K562 (cell line): ENCODE measurements around the gene LPIN2. TPM values are rescaled to one million over a fixed set of nuclear protein-coding genes. Genes with fewer than 3 reads are reported as not detected.

ENCODE experiments used
- ATAC-seq: fragments of 200-7000 bp; cut with Tn5 transposase; 3 replicates; pipeline ENCODE4 v1.9.1; 2020; ENCODE audit warnings: moderate library complexity
- BruUV-seq: library from RNA; stranded (reverse); fragments of 400-500 nt; replicated peaks from 2 replicates; lab custom pipeline; 2021; lab: Mats Ljungman, UMichigan
- CTCF ChIA-PET: fragments of 300-600 bp; formaldehyde crosslinking; extraction: SDS; loops from one replicate; lab custom pipeline; 2021; ENCODE audit warnings: low intra/inter-chr PET ratio; lab: Yijun Ruan, JAX
- POLR2A ChIA-PET: fragments of 300-600, 350-650 bp; sonication (Branson Sonifier 250); formaldehyde crosslinking; extraction: SDS; loops from one replicate; lab custom pipeline; 2021; ENCODE audit warnings: antibody characterized with exemption, inconsistent platforms; lab: Yijun Ruan, JAX
- DNase-seq, 4 experiments: peaks; one replicate each; pipeline versions ENCODE4 v3.0.0 to v3.0.0-alpha.2; 2011 to 2018; ENCODE audit warnings: low spot score in 3 of 4, mixed read lengths in 3 of 4; ENCODE audit errors: extremely low read depth in 1 of 4
- FAIRE-seq: peaks from 2 replicates; lab custom pipeline; 2011; peaks lifted over from hg19 to GRCh38; lab: Jason Lieb, UNC
- H2AFZ ChIP-seq: 2 replicates; pipeline ENCODE4 v1.6.0; 2011; ENCODE audit warnings: low read depth, low read length, control low read depth, inconsistent platforms
- H3K27ac ChIP-seq: fragments of 200-600 bp; 3 replicates; pipeline ENCODE4 v1.8.0; 2011; ENCODE audit warnings: low read depth, mild to moderate bottlenecking, control low read depth, inconsistent platforms, low read length, moderate library complexity, mixed read lengths; ENCODE audit errors: extremely low read depth
- H3K27me3 ChIP-seq, 2 experiments: fragments of 300-600 bp in 1 of 2; 2 replicates in 1 of 2; 3 replicates in 1 of 2; pipeline versions ENCODE4 v1.6.0 to v1.8.0; 2011; ENCODE audit warnings: inconsistent platforms in 2 of 2, low read length in 2 of 2, mild to moderate bottlenecking in 1 of 2, mixed read lengths in 1 of 2, moderate library complexity in 1 of 2; ENCODE audit not compliant: control insufficient read depth in 2 of 2, insufficient read depth in 2 of 2
- H3K36me3 ChIP-seq: fragments of 300-600 bp; 3 replicates; pipeline ENCODE4 v1.8.0; 2011; ENCODE audit warnings: mild to moderate bottlenecking, low read length, inconsistent platforms; ENCODE audit not compliant: control insufficient read depth, insufficient read depth
- H3K4me1 ChIP-seq, 2 experiments: fragments of 200-600 bp in 1 of 2; replicated peaks in 1 of 2; 2 replicates in 1 of 2; 3 replicates in 1 of 2; pipeline versions ENCODE4 v1.5.1 to v1.8.0; 2011; ENCODE audit warnings: inconsistent platforms in 2 of 2, low read length in 2 of 2, mild to moderate bottlenecking in 1 of 2, mixed read lengths in 1 of 2, moderate library complexity in 1 of 2; ENCODE audit not compliant: control insufficient read depth in 2 of 2, insufficient read depth in 2 of 2
- H3K4me2 ChIP-seq: 2 replicates; pipeline ENCODE4 v1.6.1; 2011; ENCODE audit warnings: low read length, control low read depth, inconsistent platforms, mixed read lengths; ENCODE audit not compliant: insufficient read depth
- H3K4me3 ChIP-seq: fragments of 200-600 bp; sonication (generic), shearing (Covaris generic); 2 replicates; pipeline ENCODE4 v1.5.1; 2016; ENCODE audit warnings: control low read depth, inconsistent platforms
- H3K79me2 ChIP-seq: fragments of 200-600 bp; 3 replicates; pipeline ENCODE4 v1.8.0; 2011; ENCODE audit warnings: low read length, inconsistent platforms; ENCODE audit not compliant: control insufficient read depth, insufficient read depth
- H3K9ac ChIP-seq, 2 experiments: 2 replicates each; pipeline versions ENCODE4 v1.6.0 to v1.6.1; 2011; ENCODE audit warnings: low read depth in 2 of 2, low read length in 2 of 2, control low read depth in 1 of 2, inconsistent platforms in 1 of 2, mild to moderate bottlenecking in 1 of 2, mixed read lengths in 1 of 2; ENCODE audit not compliant: insufficient read depth in 1 of 2
- H3K9me1 ChIP-seq: one replicate; pipeline ENCODE4 v1.6.0; 2011; ENCODE audit warnings: inconsistent platforms, mild to moderate bottlenecking, low read length, moderate library complexity; ENCODE audit not compliant: control insufficient read depth, insufficient read depth
- H3K9me3 ChIP-seq: replicated peaks from 2 replicates; pipeline ENCODE4 v1.5.1; 2011; ENCODE audit warnings: low read depth, low read length, inconsistent platforms; ENCODE audit not compliant: control insufficient read depth, insufficient read depth
- H4K20me1 ChIP-seq: replicated peaks from 2 replicates; pipeline ENCODE4 v1.6.1; 2011; ENCODE audit warnings: low read length, inconsistent platforms, mixed read lengths; ENCODE audit not compliant: control insufficient read depth, insufficient read depth
- CHD2 ChIP-seq: IDR thresholded peaks from 2 replicates; pipeline ENCODE4 v1.6.1; 2011; ENCODE audit warnings: low read depth, low read length
- KAT7 ChIP-seq: sonication (generic); formaldehyde crosslinking; IDR thresholded peaks from 2 replicates; pipeline ENCODE4 v1.8.0; 2022; ENCODE audit warnings: missing genetic modification reagents, mild to moderate bottlenecking, borderline replicate concordance
- MLLT1 ChIP-seq, 2 experiments: fragments of 450-650 bp; IDR thresholded peaks; 2 replicates each; pipeline ENCODE4 v1.6.1; 2016
- PCBP2 ChIP-seq: fragments of 200-400 bp; formaldehyde crosslinking; IDR thresholded peaks from 2 replicates; pipeline ENCODE4 v1.6.1; 2018; ENCODE audit warnings: low read length, low read depth, mild to moderate bottlenecking, moderate library complexity; ENCODE audit not compliant: poor library complexity, severe bottlenecking
- POLR2H ChIP-seq: IDR thresholded peaks from 2 replicates; pipeline ENCODE4 v1.6.1; 2016; ENCODE audit warnings: missing genetic modification characterization, low read depth, mild to moderate bottlenecking, control low read depth, missing compliant biosample characterization, moderate library complexity
- RHOXF2B ChIP-seq: fragments of 250-450 bp; sonication (Bioruptor Pico); conservative IDR thresholded peaks from 2 replicates; pipeline ENCODE4 v1.5.1; 2021
- SMARCE1 ChIP-seq: fragments of 450-650 bp; IDR thresholded peaks from 2 replicates; pipeline ENCODE4 v1.7.1; 2016; ENCODE audit warnings: mild to moderate bottlenecking
- ZNF551 ChIP-seq: fragments of 250-450 bp; sonication (Bioruptor Pico); IDR thresholded peaks from 2 replicates; pipeline ENCODE4 v1.5.0; 2021; ENCODE audit warnings: mild to moderate bottlenecking, moderate library complexity
- WGBS: fragments of 100-300 bp; shearing (Covaris generic); methylation state at CpG from one replicate; pipeline ENCODE4 v1.1.6; 2016; ENCODE audit warnings: low coverage, mixed read lengths; ENCODE audit not compliant: insufficient coverage; ENCODE audit errors: missing lambda C conversion rate; 5-methylcytosine and 5-hydroxymethylcytosine counted together
- in situ Hi-C: fragments of 300-500 bp; cut with MboI; formaldehyde crosslinking; loops from 4 replicates; pipeline ENCODE4 v1.15.0; 2018; ENCODE audit warnings: inconsistent platforms, mixed read lengths
- intact Hi-C: fragments of 100-400 bp; cut with micrococcal nuclease; formaldehyde crosslinking; loops from 2 replicates; pipeline ENCODE4 v1.14.2; 2022
- polyA plus RNA-seq, 8 experiments: library from polyadenylated mRNA; depleted of rRNA in 4 of 8; stranded (reverse) in 5 of 8; unstranded in 3 of 8; fragments of >200 nt; fragmentation: Nextera tagmentation in 2 of 8; fragmentation: Illumina TruSeq in 1 of 8; extraction: Ambion mirVana in 2 of 8; extraction: Trizol in 1 of 8; gene quantifications; 2 replicates each; pipeline versions ENCODE4 v1.2.1 to v1.2.3, GENCODE V29; 2011 to 2014; ENCODE audit warnings: inconsistent platforms in 1 of 8, missing spikeins in 1 of 8
- total RNA-seq, 7 experiments: library from RNA; depleted of rRNA in 6 of 7; stranded (reverse); fragments of >200 nt in 6 of 7; fragmentation: Illumina TruSeq in 2 of 7; extraction: Trizol in 2 of 7; gene quantifications; 2 replicates each; pipeline versions ENCODE4 v1.2.1 to v1.2.3, GENCODE V29; 2011 to 2021; ENCODE audit warnings: low replicate concordance in 1 of 7

The LPIN2 gene
- total and polyA plus RNA-seq, 9 of the 15 experiments (the other 6 are each of a cell fraction or from before 2014, with no cell fraction given): 5.2 to 34.8 (median 24.6) TPM

GRCh38 chr18:2982022-2982421, 30.9 kb downstream of the LPIN2 start:
- POLR2A ChIA-PET: interaction anchor here (0.7 to 1.9 kb wide), 3 partner anchors 12 to 28 kb away, joined by 3 to 10 read pairs (median 3); no protein-coding TSS in a partner anchor
- Histone ChIP-seq H4K20me1 (peaks cover 14% of the 10 kb centered on the region), H3K9me3 (no peaks in the 10 kb centered on the region), H3K79me2 (peaks cover 95% of the 10 kb centered on the region), H3K4me2 (no peak overlapping the region), H3K9me1 (peaks cover 4% of the 10 kb centered on the region), H3K4me3 (no peak overlapping the region), H2AFZ (no peak overlapping the region), H3K27ac (no peak overlapping the region), H3K27me3 (no peaks in the 10 kb centered on the region), H3K36me3 (no peaks in the 10 kb centered on the region), H3K9ac (no peak overlapping the region), H3K4me1 (peaks cover 4 to 50% of the 10 kb centered on the region in 2 experiments; a peak in 4 of 5 replicates)
- no peak for FAIRE-seq
- intact Hi-C loops: loop anchor here (5.0 kb wide), 1 partner anchor 35 kb away; no protein-coding TSS in a partner anchor
- 94% methylated on average over 1 of the region's 1 CpG for WGBS
- CTCF ChIA-PET: no interaction called here
- DNase-seq: no peak
- in situ Hi-C loops: no loop called here
- ATAC-seq: no peak
- TF ChIP-seq POLR2H: 0 out of 2 replicates have a peak, but pooled peaks have one; percentile 21
- no peak for TF ChIP-seq RHOXF2B
- no TSS peak for BruUV-seq

- in situ Hi-C loops: no loop called here
- Histone ChIP-seq H3K27me3 (no peaks in the 10 kb centered on the region), H3K27ac (no peak overlapping the region), H3K4me2 (no peak overlapping the region), H3K4me1 (peaks cover 9 to 55% of the 10 kb centered on the region in 2 experiments; a peak in 4 of 5 replicates), H3K9ac (no peak overlapping the region), H3K36me3 (no peaks in the 10 kb centered on the region), H3K79me2 (peaks cover 96% of the 10 kb centered on the region), H3K9me1 (peaks cover 4% of the 10 kb centered on the region), H3K9me3 (no peaks in the 10 kb centered on the region), H3K4me3 (no peak overlapping the region)
- DNase-seq (no peak), FAIRE-seq (no peak), ATAC-seq (no peak)
- 40% methylated on average over 6 of the region's 6 CpGs for WGBS
- POLR2A ChIA-PET: interaction anchor here (2.6 kb wide), 1 partner anchor 14 kb away, joined by 10 read pairs; no protein-coding TSS in a partner anchor
- no peak for TF ChIP-seq CHD2
- no peak for TF ChIP-seq PCBP2
- no peak for TF ChIP-seq SMARCE1
- TF ChIP-seq KAT7 (CRISPR knock-in tag): no peak
- no peak for TF ChIP-seq ZNF551 (CRISPR knock-in tag)
- TF ChIP-seq MLLT1 (IDR thresholded peaks at IDR 0.05): peak in 1 of 2 experiments; percentile 45; a peak in 1 of 4 replicates
- TF ChIP-seq, all 486 proteins: peak for 1
- peaks cover 18% of the 10 kb centered on the region for H4K20me1 ChIP-seq
- BruUV-seq: no TSS peak
- intact Hi-C loops: loop anchor here (5.0 kb wide), 1 partner anchor 34 kb away; no protein-coding TSS in a partner anchor
- CTCF ChIA-PET: no interaction called here
- H2AFZ ChIP-seq: no peak overlapping the region
Observed at GRCh38 chr18:2981212-2981728, 31.7 kb downstream of the LPIN2 start.
